ENCODE results near the gene PPFIA4.

DNA sequence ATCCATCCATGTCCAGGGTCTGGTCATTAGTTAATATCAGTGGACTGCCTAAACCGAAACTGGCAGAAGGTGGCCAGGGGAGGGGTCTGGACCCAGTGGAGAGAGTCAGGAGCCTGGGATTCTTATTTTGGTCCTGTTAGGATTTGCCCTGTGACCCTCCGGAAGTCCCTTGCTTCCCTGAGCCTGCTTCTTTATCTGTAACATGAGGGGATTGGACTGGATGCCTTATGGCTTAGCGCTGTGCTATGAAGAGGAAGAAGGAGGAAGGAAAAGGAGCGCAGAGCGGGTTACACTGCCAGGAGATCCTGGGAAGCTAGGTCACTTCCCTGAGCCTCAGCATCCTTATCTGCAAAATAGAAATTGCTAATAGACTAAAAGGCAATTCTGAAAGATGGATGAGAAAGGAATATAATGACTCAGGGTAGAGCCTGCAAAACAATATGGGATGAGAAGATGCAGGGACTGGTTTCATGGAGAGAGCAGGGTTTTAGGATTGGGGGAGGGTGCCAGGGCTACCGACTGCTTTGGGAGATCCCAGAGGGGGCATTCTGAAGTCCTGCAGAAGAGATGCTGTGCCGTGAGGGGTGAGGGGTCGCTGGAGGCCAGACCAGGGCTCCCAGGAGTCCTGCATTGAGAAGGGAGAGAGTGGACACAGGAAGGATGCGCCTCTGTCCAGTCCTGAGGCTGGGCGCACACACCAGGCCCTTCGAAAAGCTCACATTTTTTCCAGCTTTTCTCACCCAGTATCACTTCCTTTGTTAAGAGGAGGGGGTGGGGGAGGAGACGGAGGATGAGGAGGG is 100.8 kb downstream of the PPFIA4 start:
- TF ChIP-seq POLR2A (IDR thresholded peaks at IDR 0.05; ENCODE audit: low read depth, low read length) (no peak), TAF1 (IDR thresholded peaks at IDR 0.05; ENCODE audit: low read depth, low read length) (no peak), POLR2AphosphoS5 (IDR thresholded peaks at IDR 0.05; ENCODE audit: low read depth, low read length) (no peak), POU2F2 (IDR thresholded peaks at IDR 0.05; ENCODE audit: low read depth, low read length) (no peak)
